OCI-LY3 (cell line): ENCODE data around the gene ARMC3.

Experiments
- EZH2phosphoT487 ChIP-seq: fragments of 200-600 bp; shearing (Covaris generic); IDR thresholded peaks from 2 replicates; pipeline ENCODE4 v1.6.1; 2018; ENCODE audit warnings: antibody characterized with exemption, mixed run types, low read depth
- TF ChIP-seq, protein P1 (sequence below): fragments of 200-600, 300-600 bp; sonication (generic); IDR thresholded peaks from 2 replicates; pipeline ENCODE4 v1.5.1; 2014; ENCODE audit warnings: antibody characterized with exemption, low read length, low read depth

GRCh38 chr10:23058366-23058765, 130.5 kb downstream of the ARMC3 start:
- TF ChIP-seq, protein P1, sequence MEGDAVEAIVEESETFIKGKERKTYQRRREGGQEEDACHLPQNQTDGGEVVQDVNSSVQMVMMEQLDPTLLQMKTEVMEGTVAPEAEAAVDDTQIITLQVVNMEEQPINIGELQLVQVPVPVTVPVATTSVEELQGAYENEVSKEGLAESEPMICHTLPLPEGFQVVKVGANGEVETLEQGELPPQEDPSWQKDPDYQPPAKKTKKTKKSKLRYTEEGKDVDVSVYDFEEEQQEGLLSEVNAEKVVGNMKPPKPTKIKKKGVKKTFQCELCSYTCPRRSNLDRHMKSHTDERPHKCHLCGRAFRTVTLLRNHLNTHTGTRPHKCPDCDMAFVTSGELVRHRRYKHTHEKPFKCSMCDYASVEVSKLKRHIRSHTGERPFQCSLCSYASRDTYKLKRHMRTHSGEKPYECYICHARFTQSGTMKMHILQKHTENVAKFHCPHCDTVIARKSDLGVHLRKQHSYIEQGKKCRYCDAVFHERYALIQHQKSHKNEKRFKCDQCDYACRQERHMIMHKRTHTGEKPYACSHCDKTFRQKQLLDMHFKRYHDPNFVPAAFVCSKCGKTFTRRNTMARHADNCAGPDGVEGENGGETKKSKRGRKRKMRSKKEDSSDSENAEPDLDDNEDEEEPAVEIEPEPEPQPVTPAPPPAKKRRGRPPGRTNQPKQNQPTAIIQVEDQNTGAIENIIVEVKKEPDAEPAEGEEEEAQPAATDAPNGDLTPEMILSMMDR = no peak
- TF ChIP-seq EZH2phosphoT487 = no peak
